GM18505 (cell line): ENCODE results near the gene SMIM44.
A peak's percentile ranks its signal among the peaks of the same experiment; 100 is the strongest.
"Not testable (repeated sequence)": the region's sequence is repeated elsewhere in the genome, so short reads cannot be mapped to it uniquely, and the experiment has no call there.

Experiments used
- ATAC-seq: cut with Tn5 transposase; IDR thresholded peaks from one replicate; pipeline ENCODE4 v1.9.1; 2021; ENCODE audit not compliant: unreplicated experiment
- POLR2A ChIP-seq: IDR thresholded peaks from 4 replicates; pipeline ENCODE4 v1.6.1; 2011; ENCODE audit warnings: borderline replicate concordance; ENCODE audit not compliant: insufficient read depth, insufficient read length; ENCODE audit errors: extremely low read depth

Gene SMIM44

DNA sequence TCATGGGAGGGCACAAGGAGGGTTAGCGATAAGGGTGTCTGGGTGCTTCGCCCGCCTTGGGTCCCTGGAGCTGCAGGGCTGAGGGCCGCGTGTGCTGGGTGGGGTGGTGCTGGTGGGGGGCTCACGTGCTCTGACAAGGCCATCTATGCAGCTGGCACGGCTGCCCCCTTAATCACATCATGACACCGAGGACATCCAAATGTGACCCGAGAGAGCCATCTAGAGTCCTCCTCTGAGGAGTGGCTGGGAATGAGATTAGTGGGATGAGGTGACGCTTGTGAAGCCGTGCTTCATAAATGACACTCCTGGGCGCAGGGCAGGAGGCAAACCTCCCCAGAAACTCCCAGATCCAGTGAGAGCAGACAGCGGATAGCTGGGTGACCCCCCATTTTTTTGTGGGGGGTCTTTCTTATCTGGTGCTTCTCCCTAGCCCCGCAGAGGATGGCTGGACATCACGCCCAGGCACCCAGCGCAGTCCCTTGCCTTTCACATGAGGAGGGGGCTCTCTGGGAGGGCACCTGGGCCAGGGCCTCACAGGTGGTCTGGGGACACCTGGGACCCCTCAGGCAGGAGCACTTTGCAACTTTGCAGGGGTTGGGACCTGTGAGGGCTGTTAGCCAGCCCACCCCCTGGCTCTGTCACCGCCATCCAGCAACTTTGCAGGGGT lies 29.5 kb upstream of the SMIM44 start:
- TF ChIP-seq POLR2A, result no peak

DNA sequence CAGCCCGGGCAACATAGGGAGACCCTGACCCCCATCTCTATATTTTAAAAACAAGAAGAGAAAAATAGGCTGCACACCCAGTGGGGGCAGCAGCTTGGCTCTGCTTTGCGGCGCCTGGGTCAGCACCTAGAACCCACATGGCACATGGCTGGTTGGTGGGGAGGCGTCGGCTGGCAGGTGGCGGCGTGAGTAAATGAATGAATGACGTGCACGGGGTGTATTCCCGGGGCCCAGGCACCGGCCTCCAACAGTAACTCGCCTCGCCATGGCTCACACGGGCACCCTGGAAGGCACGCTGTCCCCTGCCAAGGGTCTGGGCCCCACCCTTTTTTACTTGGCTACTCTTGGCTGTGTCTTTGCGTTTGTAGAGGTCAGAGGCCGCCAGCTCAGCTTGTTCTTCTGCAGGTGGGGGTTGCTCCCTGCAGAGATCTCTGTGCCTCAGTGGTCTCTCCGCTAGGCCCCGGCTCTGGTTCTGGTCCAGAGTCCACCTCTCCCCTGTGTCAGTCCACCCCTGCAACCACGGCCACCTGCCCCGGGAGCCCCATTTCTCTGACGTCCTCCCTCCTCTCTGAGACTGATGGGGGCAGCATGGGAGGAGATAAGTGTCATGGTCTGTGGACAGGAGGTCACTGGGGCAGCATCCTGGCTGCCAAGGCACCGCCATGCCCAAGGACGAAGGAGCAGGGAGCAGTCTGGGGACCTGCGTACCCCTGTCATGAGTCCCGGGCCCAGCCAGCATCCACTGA lies 28.4 kb upstream of the SMIM44 start:
- TF ChIP-seq POLR2A, result no peak
- no peak for ATAC-seq

More for the DNA sequence above, 29.5 kb upstream of the SMIM44 start:
- ATAC-seq, result no peak

DNA sequence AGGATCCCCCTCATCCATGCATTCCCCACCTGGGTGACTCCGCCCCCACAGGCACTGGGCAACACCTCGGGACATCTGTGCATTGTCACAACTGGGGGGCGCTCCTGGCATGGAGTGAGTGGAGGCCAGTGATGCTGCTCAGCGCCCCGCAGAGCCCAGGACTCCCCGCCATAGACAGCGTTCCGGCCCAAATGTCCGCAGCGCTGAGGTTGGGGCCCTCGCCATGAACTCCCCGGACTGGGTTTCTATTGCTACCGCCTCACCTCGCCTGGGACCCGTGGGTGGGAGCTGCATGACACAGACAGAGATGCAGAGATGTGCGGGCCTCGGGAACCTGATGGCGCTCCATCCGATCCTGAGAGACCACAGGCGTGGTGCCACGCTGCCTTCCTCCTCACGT lies 27.5 kb upstream of the SMIM44 start:
- no peak for ATAC-seq
- TF ChIP-seq POLR2A, result no peak

DNA sequence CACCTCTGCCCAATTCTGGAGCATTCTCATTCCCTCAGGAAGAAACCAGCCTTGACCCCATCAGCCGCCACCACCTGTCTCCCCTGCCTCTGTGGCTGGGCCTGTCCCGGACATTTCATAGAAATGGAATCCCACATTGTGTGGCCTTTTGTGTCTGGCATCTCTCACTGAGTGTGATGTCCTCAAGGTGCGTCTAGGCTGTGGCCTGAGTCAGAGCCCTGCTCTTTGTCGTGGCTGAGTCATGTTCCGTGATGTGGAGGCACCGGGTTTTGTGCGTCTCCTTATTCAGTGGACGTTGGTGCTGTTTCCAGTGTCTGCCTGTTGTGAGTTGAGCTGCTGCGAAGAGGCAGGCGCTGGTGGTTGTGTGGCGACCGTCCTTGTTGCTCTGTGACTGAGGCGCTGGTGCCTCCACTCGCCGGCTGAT lies 26.3 kb upstream of the SMIM44 start:
- no peak for ATAC-seq
- TF ChIP-seq POLR2A, result no peak

DNA sequence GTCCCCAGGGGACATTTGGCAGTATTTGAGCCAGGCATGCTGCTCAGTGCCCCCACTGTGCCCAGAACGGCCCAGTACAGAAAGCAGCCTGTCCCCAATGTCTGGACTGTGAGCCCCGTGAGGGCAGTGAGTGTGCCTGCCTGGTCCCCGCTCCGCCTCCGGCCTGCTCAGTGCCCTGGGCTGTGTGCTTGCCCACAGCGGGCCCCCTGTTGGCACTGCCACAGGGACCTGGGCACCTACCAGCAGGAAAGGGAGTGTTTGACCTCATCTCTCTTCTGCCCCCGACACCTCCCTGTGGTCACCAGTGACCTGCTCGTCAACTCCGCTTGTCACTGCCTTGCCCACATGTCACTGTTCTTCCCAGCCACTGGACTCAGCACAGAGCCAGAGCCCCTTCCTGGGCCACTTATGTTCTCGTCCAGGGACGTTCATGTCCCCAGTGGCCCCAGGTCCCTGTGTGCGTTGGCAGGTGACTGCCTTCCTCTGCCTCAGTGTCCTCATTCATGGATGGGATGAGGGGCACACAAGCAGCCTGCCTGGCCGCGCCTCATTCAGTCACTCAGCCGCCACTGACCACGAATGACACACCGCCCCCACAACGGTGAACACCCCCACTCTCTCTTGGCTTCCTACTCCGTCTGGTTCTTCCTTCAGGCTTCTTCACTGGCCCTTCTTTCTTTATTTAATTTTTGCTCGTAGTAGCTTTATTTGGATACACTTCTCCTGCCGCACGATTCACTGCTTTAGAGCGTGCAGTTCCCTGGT lies 25.7 kb upstream of the SMIM44 start:
- no peak for TF ChIP-seq POLR2A
- no peak for ATAC-seq

DNA sequence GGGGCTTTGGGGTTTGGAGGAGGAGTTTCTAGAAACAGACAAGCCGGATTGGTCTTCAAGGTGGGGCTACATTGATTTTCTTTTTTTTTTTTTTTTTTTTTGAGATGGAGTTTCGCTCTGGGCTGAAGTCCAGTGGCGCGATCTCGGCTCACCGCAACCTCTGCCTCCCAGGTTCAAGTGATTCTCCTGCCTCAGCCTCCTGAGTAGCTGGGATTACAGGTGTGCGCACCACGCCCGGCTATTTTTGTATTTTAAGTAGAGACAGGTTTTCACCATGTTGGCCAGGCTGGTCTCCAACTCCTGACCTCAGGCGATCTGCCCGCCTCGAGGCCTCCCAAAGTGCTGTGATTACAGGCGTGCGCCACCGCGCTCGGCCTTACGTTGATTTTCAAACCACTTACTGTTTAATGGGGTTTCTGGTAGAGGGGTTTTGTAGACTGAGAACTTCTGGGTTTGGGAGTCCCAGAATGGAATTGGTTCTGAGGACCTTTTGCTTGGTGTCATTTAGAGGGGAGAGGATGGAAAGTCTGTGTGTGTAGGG lies 24.9 kb upstream of the SMIM44 start:
- not testable (repeated sequence) for ATAC-seq

DNA sequence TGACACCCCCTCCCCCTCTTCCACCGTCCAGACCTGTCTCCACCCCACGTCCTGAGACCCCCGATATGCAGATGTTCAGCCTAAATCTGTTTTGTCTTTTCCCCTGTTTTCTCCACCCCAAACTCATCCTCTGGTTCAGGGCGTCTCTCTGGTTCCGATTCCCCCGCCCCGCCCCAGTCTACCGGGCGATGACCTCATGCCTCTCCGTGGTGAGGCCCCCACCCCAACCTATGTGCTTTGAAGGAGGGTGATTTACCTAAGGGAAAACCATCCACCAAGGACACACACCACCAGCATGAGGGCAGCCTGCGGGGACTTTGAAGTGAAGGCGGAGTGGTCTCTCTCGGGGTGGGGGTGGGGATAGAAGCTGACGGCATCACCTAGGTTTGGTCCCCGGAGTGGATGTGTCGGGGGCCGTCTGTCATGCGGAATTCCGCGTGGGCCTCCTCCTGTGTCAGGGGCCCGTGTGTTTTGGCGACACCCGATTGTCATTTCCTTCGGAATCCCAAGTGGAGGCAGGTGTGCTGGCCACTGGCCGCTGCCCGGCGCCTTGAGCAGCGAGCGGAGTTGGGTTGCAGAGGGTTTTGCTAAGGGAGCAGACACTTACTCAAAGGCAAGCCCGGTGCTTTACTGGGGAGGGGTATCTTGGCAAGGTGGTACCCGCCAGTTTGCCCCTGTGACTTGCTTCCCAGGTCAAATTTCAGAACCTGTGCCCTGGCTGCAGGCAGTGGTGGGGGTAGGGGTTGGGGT lies 24.3 kb upstream of the SMIM44 start:
- no peak for ATAC-seq
- TF ChIP-seq POLR2A, result no peak

DNA sequence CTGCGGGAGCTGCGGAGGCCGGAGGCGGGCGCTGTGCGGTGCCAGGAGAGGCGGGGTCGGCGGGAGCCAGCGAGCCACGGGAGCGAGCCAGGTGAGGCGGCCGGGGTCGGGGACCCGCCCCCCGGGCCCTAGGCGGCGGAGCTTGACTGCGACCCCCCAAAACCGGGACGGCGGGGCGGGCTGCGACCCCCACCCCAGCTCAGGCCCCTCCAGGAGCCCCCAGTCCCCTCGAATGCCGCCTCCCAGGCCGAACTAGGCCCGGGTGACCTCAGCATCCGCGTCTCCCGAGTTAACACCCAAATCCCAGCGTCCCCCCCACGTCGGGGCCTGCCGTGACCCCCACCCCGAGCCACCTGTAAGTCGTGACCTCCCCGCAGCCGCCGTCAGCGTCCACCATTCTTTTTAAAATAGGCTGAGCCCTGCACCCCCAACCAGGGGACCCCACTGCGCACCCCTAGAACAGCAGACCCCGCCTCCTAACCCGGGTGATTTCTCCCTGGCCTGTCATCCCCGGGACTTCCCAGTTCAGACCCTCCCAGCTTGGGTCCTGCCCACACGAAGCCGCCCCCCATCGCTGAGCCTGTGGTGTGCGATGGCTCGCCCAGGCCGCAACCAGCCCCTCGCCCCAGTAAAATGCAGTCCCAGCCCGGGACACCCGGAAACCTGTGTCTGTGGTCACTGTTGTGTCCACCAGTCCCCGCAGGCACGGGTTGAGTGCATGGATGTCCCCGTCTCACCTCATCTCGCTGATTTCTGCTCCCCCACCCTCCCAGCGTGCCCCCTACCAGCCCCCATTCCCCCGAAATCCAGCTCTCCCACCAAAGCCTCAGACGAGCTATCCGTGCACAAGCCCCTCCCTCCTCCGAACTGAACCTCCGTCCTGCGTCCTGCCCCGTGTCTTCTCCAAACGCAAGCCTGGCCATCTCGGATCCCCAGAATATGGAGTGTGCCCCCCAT lies 23.4 kb upstream of the SMIM44 start:
- ATAC-seq, result peak; percentile 12

DNA sequence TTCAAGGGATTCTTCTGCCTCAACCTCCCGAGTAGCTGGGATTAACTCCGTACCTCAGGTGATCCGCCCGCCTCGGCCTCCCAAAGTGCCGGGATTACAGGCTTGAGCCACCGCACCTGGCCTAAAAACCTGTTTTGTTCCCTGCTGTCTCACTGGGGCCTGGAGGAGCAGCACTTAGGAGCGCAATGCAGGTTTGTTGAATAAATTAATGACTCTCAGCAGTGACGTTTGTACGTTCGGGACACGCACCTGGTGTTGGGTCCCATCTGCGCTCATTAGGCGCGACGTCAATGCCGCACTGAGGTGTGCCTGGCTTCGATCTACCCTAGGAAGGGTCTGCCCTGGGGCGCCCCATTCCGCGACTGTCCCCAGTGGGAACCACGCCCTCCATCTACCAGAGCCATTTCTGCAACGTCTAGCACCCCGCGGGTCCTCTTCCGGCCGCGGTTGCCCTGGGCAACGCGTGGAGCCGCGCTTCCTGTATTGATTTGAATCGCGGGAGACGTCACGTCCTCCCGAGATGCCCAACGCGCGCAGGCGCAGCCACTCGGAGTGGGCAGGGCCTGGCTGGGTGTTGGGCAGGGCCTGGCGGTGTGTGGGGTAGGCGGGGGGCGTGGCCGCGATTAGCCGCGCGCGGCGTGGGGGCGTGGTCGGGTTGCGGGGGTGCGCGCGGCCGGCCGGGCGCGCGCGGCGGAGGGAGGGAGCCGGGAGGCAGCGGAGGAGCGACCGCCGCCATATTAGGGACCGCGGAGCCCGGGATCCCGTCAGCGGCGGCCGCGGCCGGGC lies 22.6 kb upstream of the SMIM44 start, which contains the start of gene FZR1:
FZR1 (plus strand) TSS at position 714 of the 786 bp plus-strand sequence. CDS start 16,679 bp downstream, outside the sequence.
- peak; percentile 90 for ATAC-seq

More for the DNA sequence above, 23.4 kb upstream of the SMIM44 start:
- no peak for TF ChIP-seq POLR2A

DNA sequence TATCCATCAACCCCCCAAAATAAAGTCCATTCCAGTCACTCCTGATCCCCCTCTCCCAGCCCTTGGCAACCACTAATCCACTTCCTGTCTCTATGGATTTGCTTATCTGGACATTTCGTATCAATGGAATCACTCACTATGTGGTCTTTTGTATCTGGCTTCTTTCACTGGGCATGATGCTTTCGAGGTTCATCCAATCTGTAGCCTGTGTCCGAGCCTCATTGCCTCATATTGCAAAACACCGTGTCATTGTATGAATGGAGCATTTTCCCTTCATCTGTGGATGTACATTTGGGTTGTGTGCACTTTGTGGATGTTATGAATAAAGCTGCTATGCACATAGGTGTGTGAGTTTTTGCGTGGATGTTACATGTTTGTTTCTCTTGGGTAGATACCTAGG lies 21.5 kb upstream of the SMIM44 start:
- no peak for TF ChIP-seq POLR2A
- no peak for ATAC-seq

More for the DNA sequence above, 22.6 kb upstream of the SMIM44 start, which contains the start of gene FZR1:
- TF ChIP-seq POLR2A, result peak; percentile 61

DNA sequence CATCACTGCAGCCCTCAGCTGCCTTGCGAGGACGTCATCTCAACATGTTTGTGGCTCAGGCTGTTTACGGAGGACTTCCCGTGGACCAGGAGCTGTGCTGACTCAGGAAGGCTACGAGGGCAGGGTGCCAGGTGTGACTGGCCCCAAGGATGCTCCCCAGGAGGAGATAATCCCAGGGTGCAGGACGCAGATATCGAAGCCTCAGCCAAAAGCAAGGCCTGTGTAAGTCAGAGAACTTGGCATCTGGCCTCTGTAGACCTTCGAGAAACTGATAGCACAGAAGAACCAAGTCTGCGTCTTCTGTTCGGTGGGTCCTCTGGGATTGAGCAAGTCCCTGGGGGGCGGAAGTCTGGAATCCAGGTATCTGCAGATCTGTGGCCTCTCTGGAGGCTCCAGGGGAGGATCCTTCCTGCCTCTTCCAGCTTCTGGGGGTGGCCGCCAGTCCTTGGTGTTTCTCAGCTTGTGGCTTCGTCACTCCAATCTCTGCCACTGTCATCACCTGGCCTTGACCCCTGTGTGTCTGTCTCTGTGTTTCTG lies 19.9 kb upstream of the SMIM44 start:
- TF ChIP-seq POLR2A, result no peak
- ATAC-seq, result no peak

DNA sequence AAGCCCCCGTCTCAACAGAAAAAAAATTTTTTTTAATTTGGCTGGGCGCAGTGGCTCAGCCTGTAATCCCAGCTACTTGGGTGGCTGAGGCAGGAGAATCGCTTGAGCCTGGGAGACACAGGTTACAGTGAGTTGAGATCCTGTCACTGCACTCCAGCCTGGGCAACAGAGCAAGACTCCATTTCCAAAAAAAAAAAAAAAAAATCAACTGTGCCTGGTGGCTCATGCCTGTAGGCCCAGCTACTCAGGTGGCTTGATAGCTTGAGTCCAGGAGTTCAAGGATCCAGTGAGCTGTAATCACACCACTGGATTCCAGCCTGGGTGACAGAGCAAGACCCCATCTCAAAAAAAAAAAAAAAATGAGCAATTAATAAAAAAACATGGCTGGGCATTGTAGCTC lies 18.5 kb upstream of the SMIM44 start:
- ATAC-seq, result no peak
- TF ChIP-seq POLR2A, result no peak
